Stimulated activated effector memory CD8-positive, alpha-beta T cell treated with anti-CD3 and anti-CD28 coated beads, Interleukin-12 subunit alpha, Interleukin-12 subunit beta, amount 100 ng/mL, for 72 hours (primary cell): ENCODE results near the gene DNAJC4.
A peak's percentile ranks its signal among the peaks of the same experiment; 100 is the strongest.

Source experiments
- ATAC-seq: fragments of 150-1000 bp; cut with Tn5 transposase; 2 replicates; pipeline ENCODE4 v1.10.0; 2021
- DNase-seq, 2 donors: peaks; one replicate each; pipeline ENCODE4 v3.0.0; 2021 to 2022; ENCODE audit warnings: low spot score in 2 of 2
- H3K27ac Mint-ChIP-seq: one replicate; pipeline ENCODE4 v1.8.0; 2022; ENCODE audit warnings: mild to moderate bottlenecking, mixed read lengths
- H3K36me3 Mint-ChIP-seq: one replicate; pipeline ENCODE4 v1.8.0; 2022; ENCODE audit warnings: mild to moderate bottlenecking, mixed read lengths
- H3K4me1 Mint-ChIP-seq: one replicate; pipeline ENCODE4 v1.8.0; 2022; ENCODE audit warnings: mixed read lengths
- H3K4me3 Mint-ChIP-seq: one replicate; pipeline ENCODE4 v1.8.0; 2022; ENCODE audit warnings: mild to moderate bottlenecking, mixed read lengths
- H3K9me3 Mint-ChIP-seq: one replicate; pipeline ENCODE4 v1.8.0; 2022; ENCODE audit warnings: mixed read lengths

DNAJC4 gene

GRCh38 chr11:64232967-64233315 is 2.6 kb downstream of the DNAJC4 start:
- ATAC-seq: no peak
- Mint-ChIP-seq H3K27ac (peak overlapping the region; percentile 61), H3K4me1 (peaks cover 40% of the 10 kb centered on the region), H3K4me3 (peak overlapping the region; percentile 77), H3K36me3 (peaks cover 43% of the 10 kb centered on the region), H3K9me3 (no peaks in the 10 kb centered on the region)
- DNase-seq: no peak

- Mint-ChIP-seq H3K36me3 (peaks cover 41% of the 10 kb centered on the region), H3K4me1 (peaks cover 38% of the 10 kb centered on the region), H3K4me3 (peak within 1 kb of the TSS; percentile 81), H3K9me3 (no peaks in the 10 kb centered on the region), H3K27ac (peak within 1 kb of the TSS; percentile 73)
- DNase-seq (peak; percentile 58 to 80), ATAC-seq (peak; percentile 68)
Measured at GRCh38 chr11:64233913-64234586, 3.7 kb downstream of the DNAJC4 start, which contains the start of gene VEGFB. TSS of gene VEGFB (plus strand) at chr11:64234584. CDS start at chr11:64234834, 250 bp downstream.

GRCh38 chr11:64234647-64235379 is 4.5 kb downstream of the DNAJC4 start:
- Mint-ChIP-seq H3K36me3 (peaks cover 40% of the 10 kb centered on the region), H3K9me3 (no peaks in the 10 kb centered on the region), H3K27ac (peak overlapping the region; percentile 73), H3K4me3 (peak overlapping the region; percentile 81), H3K4me1 (peaks cover 34% of the 10 kb centered on the region)
- DNase-seq (peak; percentile 52 to 78), ATAC-seq (peak; percentile 68)

GRCh38 chr11:64235437-64236161 is 5.3 kb downstream of the DNAJC4 start:
- Mint-ChIP-seq H3K36me3 (peaks cover 47% of the 10 kb centered on the region), H3K9me3 (no peaks in the 10 kb centered on the region), H3K27ac (peak overlapping the region; percentile 73), H3K4me3 (peak overlapping the region; percentile 81), H3K4me1 (peaks cover 38% of the 10 kb centered on the region)
- DNase-seq: no peak
- no peak for ATAC-seq

GRCh38 chr11:64237484-64237951 is 7.2 kb downstream of the DNAJC4 start:
- Mint-ChIP-seq H3K27ac (peak overlapping the region; percentile 68), H3K4me1 (peaks cover 39% of the 10 kb centered on the region), H3K4me3 (no peak overlapping the region), H3K9me3 (no peaks in the 10 kb centered on the region), H3K36me3 (peaks cover 66% of the 10 kb centered on the region)
- no peak for DNase-seq
- no peak for ATAC-seq

GRCh38 chr11:64238076-64238475 is 7.7 kb downstream of the DNAJC4 start:
- H3K36me3 Mint-ChIP-seq: peaks cover 72% of the 10 kb centered on the region
- peaks cover 39% of the 10 kb centered on the region for H3K4me1 Mint-ChIP-seq
- H3K9me3 Mint-ChIP-seq: no peaks in the 10 kb centered on the region
- H3K27ac Mint-ChIP-seq: peak overlapping the region; percentile 68
- DNase-seq (no peak), ATAC-seq (no peak)
- H3K4me3 Mint-ChIP-seq: no peak overlapping the region

GRCh38 chr11:64238999-64239398 is 8.7 kb downstream of the DNAJC4 start:
- ATAC-seq (no peak), DNase-seq (no peak)
- Mint-ChIP-seq H3K4me3 (no peak overlapping the region), H3K27ac (peak overlapping the region; percentile 68), H3K4me1 (peaks cover 48% of the 10 kb centered on the region), H3K9me3 (no peaks in the 10 kb centered on the region), H3K36me3 (peaks cover 81% of the 10 kb centered on the region)

GRCh38 chr11:64239662-64240434 is 9.5 kb downstream of the DNAJC4 start:
- ATAC-seq (no peak), DNase-seq (no peak)
- Mint-ChIP-seq H3K4me3 (peak overlapping the region; percentile 95), H3K27ac (peak overlapping the region; percentile 95), H3K36me3 (peaks cover 90% of the 10 kb centered on the region), H3K4me1 (peaks cover 49% of the 10 kb centered on the region), H3K9me3 (no peaks in the 10 kb centered on the region)

GRCh38 chr11:64240435-64241240 is 10.3 kb downstream of the DNAJC4 start, which contains the start of gene FKBP2:
TSS of gene FKBP2 (plus strand) at chr11:64241095. CDS start at chr11:64242388, 1,293 bp downstream.
- Mint-ChIP-seq H3K9me3 (no peaks in the 10 kb centered on the region), H3K4me3 (peak within 1 kb of the TSS; percentile 95), H3K36me3 (peaks cover 90% of the 10 kb centered on the region), H3K4me1 (peaks cover 41% of the 10 kb centered on the region), H3K27ac (peak within 1 kb of the TSS; percentile 95)
- DNase-seq: peak; percentile 97 to 98
- peak; percentile 75 for ATAC-seq

- peaks cover 90% of the 10 kb centered on the region for H3K36me3 Mint-ChIP-seq
- H3K4me1 Mint-ChIP-seq: peaks cover 39% of the 10 kb centered on the region
- H3K4me3 Mint-ChIP-seq: peak overlapping the region; percentile 95
- no peaks in the 10 kb centered on the region for H3K9me3 Mint-ChIP-seq
- DNase-seq (peak; percentile 99 to 100), ATAC-seq (peak; percentile 85)
- peak overlapping the region; percentile 95 for H3K27ac Mint-ChIP-seq
Measured at GRCh38 chr11:64241241-64241490, 10.8 kb downstream of the DNAJC4 start.

- Mint-ChIP-seq H3K27ac (peak overlapping the region; percentile 95), H3K4me3 (peak overlapping the region; percentile 95), H3K36me3 (peaks cover 87% of the 10 kb centered on the region), H3K4me1 (peaks cover 39% of the 10 kb centered on the region), H3K9me3 (no peaks in the 10 kb centered on the region)
- ATAC-seq (peak; percentile 6), DNase-seq (peak in 1 of 2 donors; percentile 33)
Measured at GRCh38 chr11:64241491-64242374, 11.4 kb downstream of the DNAJC4 start.

GRCh38 chr11:64243236-64243854 is 13.0 kb downstream of the DNAJC4 start:
- Mint-ChIP-seq H3K9me3 (no peaks in the 10 kb centered on the region), H3K36me3 (peaks cover 77% of the 10 kb centered on the region), H3K4me1 (peaks cover 52% of the 10 kb centered on the region), H3K4me3 (peak overlapping the region; percentile 95), H3K27ac (peak overlapping the region; percentile 95)
- ATAC-seq (no peak), DNase-seq (no peak)

- H3K4me1 Mint-ChIP-seq: peaks cover 52% of the 10 kb centered on the region
- H3K27ac Mint-ChIP-seq: no peak overlapping the region
Measured at GRCh38 chr11:64244107-64244506, 13.8 kb downstream of the DNAJC4 start.

More at GRCh38 chr11:64244107-64244506, 13.8 kb downstream of the DNAJC4 start:
- DNase-seq (no peak), ATAC-seq (no peak)
- peaks cover 79% of the 10 kb centered on the region for H3K36me3 Mint-ChIP-seq
- no peaks in the 10 kb centered on the region for H3K9me3 Mint-ChIP-seq
- H3K4me3 Mint-ChIP-seq: peak overlapping the region; percentile 95
